Mucosa of rectum (tissue), 2 donors: ENCODE data around the gene AADAT.
A peak's percentile ranks its signal among the peaks of the same experiment; 100 is the strongest.

Experiments used
- H3K27ac ChIP-seq, 2 donors: one replicate each; pipeline ENCODE4 v1.7.0; 2013; ENCODE audit warnings: inconsistent platforms in 2 of 2, low read depth in 2 of 2, low read length in 2 of 2
- H3K27me3 ChIP-seq, 2 donors: one replicate each; pipeline ENCODE4 v1.7.0; 2013; ENCODE audit warnings: low read length in 2 of 2; ENCODE audit not compliant: control insufficient read depth in 2 of 2, insufficient read depth in 2 of 2
- H3K36me3 ChIP-seq, 2 donors: one replicate each; pipeline ENCODE4 v1.7.0; 2013; ENCODE audit warnings: low read length in 2 of 2; ENCODE audit not compliant: control insufficient read depth in 2 of 2, insufficient read depth in 2 of 2
- H3K4me1 ChIP-seq, 2 donors: one replicate each; pipeline ENCODE4 v1.7.0; 2013; ENCODE audit warnings: low read length in 2 of 2, mild to moderate bottlenecking in 1 of 2; ENCODE audit not compliant: control insufficient read depth in 2 of 2, insufficient read depth in 2 of 2
- H3K4me3 ChIP-seq, 2 donors: one replicate each; pipeline ENCODE4 v1.7.0; 2013; ENCODE audit warnings: low read length in 2 of 2
- H3K9ac ChIP-seq, 2 donors: one replicate each; pipeline ENCODE4 v1.7.0; 2013; ENCODE audit warnings: low read length in 2 of 2, low read depth in 1 of 2, mild to moderate bottlenecking in 1 of 2
- H3K9me3 ChIP-seq, 2 donors: one replicate each; pipeline ENCODE4 v1.7.0; 2013; ENCODE audit warnings: low read length in 2 of 2; ENCODE audit not compliant: control insufficient read depth in 2 of 2
- donor health status: healthy.
- donor health status: Normal muscosa, but diverticular disease.

Gene AADAT

GRCh38 chr4:170037481-170037880 is 52.3 kb downstream of the AADAT start:
- Histone ChIP-seq H3K36me3 (no peaks in the 10 kb centered on the region), H3K27ac (no peak overlapping the region), H3K4me3 (no peak overlapping the region), H3K9ac (no peak overlapping the region), H3K27me3 (no peaks in the 10 kb centered on the region), H3K9me3 (no peaks in the 10 kb centered on the region), H3K4me1 (no peaks in the 10 kb centered on the region)

- no peaks in the 10 kb centered on the region for H3K4me1 ChIP-seq
- H3K4me3 ChIP-seq, result no peak overlapping the region
- no peak overlapping the region for H3K27ac ChIP-seq
- H3K9ac ChIP-seq, result no peak overlapping the region
- no peaks in the 10 kb centered on the region for H3K36me3 ChIP-seq
- H3K9me3 ChIP-seq, result no peaks in the 10 kb centered on the region
- no peaks in the 10 kb centered on the region for H3K27me3 ChIP-seq
Observed at GRCh38 chr4:170035845-170036244, 53.9 kb downstream of the AADAT start.

- H3K4me3 ChIP-seq, result no peak overlapping the region
- H3K27me3 ChIP-seq, result no peaks in the 10 kb centered on the region
- no peaks in the 10 kb centered on the region for H3K4me1 ChIP-seq
- H3K9ac ChIP-seq, result no peak overlapping the region
- no peaks in the 10 kb centered on the region for H3K36me3 ChIP-seq
- no peak overlapping the region for H3K27ac ChIP-seq
- no peaks in the 10 kb centered on the region for H3K9me3 ChIP-seq
Observed at GRCh38 chr4:170035231-170035630, 54.5 kb downstream of the AADAT start.

GRCh38 chr4:170033999-170034398 is 55.8 kb downstream of the AADAT start:
- Histone ChIP-seq H3K4me1 (no peaks in the 10 kb centered on the region), H3K9me3 (no peaks in the 10 kb centered on the region), H3K9ac (no peak overlapping the region), H3K27me3 (no peaks in the 10 kb centered on the region), H3K36me3 (no peaks in the 10 kb centered on the region), H3K27ac (no peak overlapping the region), H3K4me3 (no peak overlapping the region)

GRCh38 chr4:170030121-170030520 is 59.6 kb downstream of the AADAT start:
- H3K4me3 ChIP-seq, result no peak overlapping the region

GRCh38 chr4:170027181-170027829 is 62.5 kb downstream of the AADAT start:
- Histone ChIP-seq H3K4me1 (peaks cover 8% of the 10 kb centered on the region in 2 donors), H3K27ac (peak overlapping the region; percentile 34 to 40), H3K4me3 (peak overlapping the region; percentile 79 to 93), H3K27me3 (peaks cover 0 to 3% of the 10 kb centered on the region in 2 donors), H3K9me3 (no peaks in the 10 kb centered on the region), H3K36me3 (no peaks in the 10 kb centered on the region), H3K9ac (peak overlapping the region in 1 of 2 donors; percentile 1)

More at GRCh38 chr4:170030121-170030520, 59.6 kb downstream of the AADAT start:
- no peaks in the 10 kb centered on the region for H3K36me3 ChIP-seq
- H3K9ac ChIP-seq, result no peak overlapping the region
- peaks cover 8% of the 10 kb centered on the region in 2 donors for H3K4me1 ChIP-seq
- no peak overlapping the region for H3K27ac ChIP-seq
- peaks cover 0 to 3% of the 10 kb centered on the region in 2 donors for H3K27me3 ChIP-seq
- no peaks in the 10 kb centered on the region for H3K9me3 ChIP-seq

- Histone ChIP-seq H3K27me3 (peaks cover 0 to 3% of the 10 kb centered on the region in 2 donors), H3K27ac (peak within 1 kb of the TSS; percentile 77 to 86), H3K4me3 (peak within 1 kb of the TSS; percentile 79 to 93), H3K36me3 (no peaks in the 10 kb centered on the region), H3K9me3 (no peaks in the 10 kb centered on the region), H3K9ac (peak within 1 kb of the TSS; percentile 83 to 85), H3K4me1 (peaks cover 8% of the 10 kb centered on the region in 2 donors)
Observed at GRCh38 chr4:170026253-170027021, 63.3 kb downstream of the AADAT start, which contains the start of gene MFAP3L. Gene MFAP3L, minus strand, starts transcription at chr4:170026395. Its CDS starts 20,518 bp downstream, at chr4:170005877.

GRCh38 chr4:170025523-170026252 is 64.1 kb downstream of the AADAT start:
- Histone ChIP-seq H3K9ac (peak overlapping the region; percentile 36 to 56), H3K4me1 (peaks cover 8% of the 10 kb centered on the region in 2 donors), H3K27ac (no peak overlapping the region)

GRCh38 chr4:170022211-170022610 is 67.5 kb downstream of the AADAT start:
- no peak overlapping the region for H3K27ac ChIP-seq
- H3K4me3 ChIP-seq, result no peak overlapping the region

More at GRCh38 chr4:170025523-170026252, 64.1 kb downstream of the AADAT start:
- no peaks in the 10 kb centered on the region for H3K36me3 ChIP-seq
- peaks cover 0 to 3% of the 10 kb centered on the region in 2 donors for H3K27me3 ChIP-seq
- no peaks in the 10 kb centered on the region for H3K9me3 ChIP-seq
- peak overlapping the region; percentile 65 for H3K4me3 ChIP-seq

GRCh38 chr4:170017252-170017651 is 72.5 kb downstream of the AADAT start:
- Histone ChIP-seq H3K27me3 (peaks cover 0 to 2% of the 10 kb centered on the region in 2 donors), H3K36me3 (no peaks in the 10 kb centered on the region), H3K4me3 (no peak overlapping the region), H3K27ac (no peak overlapping the region), H3K9ac (no peak overlapping the region), H3K9me3 (no peaks in the 10 kb centered on the region), H3K4me1 (no peaks in the 10 kb centered on the region)

More at GRCh38 chr4:170022211-170022610, 67.5 kb downstream of the AADAT start:
- no peaks in the 10 kb centered on the region for H3K36me3 ChIP-seq
- H3K27me3 ChIP-seq, result no peaks in the 10 kb centered on the region
- H3K9ac ChIP-seq, result no peak overlapping the region
- peaks cover 3 to 5% of the 10 kb centered on the region in 2 donors for H3K4me1 ChIP-seq
- H3K9me3 ChIP-seq, result no peaks in the 10 kb centered on the region
